ENCODE measurements around the gene VAC14.

- TF ChIP-seq CTCF (conservative IDR thresholded peaks at IDR 0.05; ENCODE audit: low read depth in 2 of 2) (no peak), STAT1 (IDR thresholded peaks at IDR 0.05; ENCODE audit: unreplicated experiment) (no peak)
Observed at GRCh38 chr16:70756071-70756470, 44.9 kb downstream of the VAC14 start.

Data from GM23338 (cell line).